ENCODE data around the gene DDA1. TPM values are rescaled to one million over a fixed set of nuclear protein-coding genes. Genes with fewer than 3 reads are reported as not detected.
"Not testable (repeated sequence)": the region's sequence is repeated elsewhere in the genome, so short reads cannot be mapped to it uniquely, and the experiment has no call there.

Gene DDA1
- total RNA-seq (2014; rRNA removed; shearing (Covaris generic)), result 24.6 and 32.4 TPM in 2 replicates

- peak; percentile 98 for DNase-seq (ENCODE audit: low spot score)
Measured at GRCh38 chr19:17309198-17309964, at the start of gene DDA1. DDA1 (plus strand) TSS chr19:17309563; CDS start chr19:17309655, 92 bp downstream.

- DNase-seq (ENCODE audit: low spot score), result no peak
Measured at GRCh38 chr19:17259934-17260333, 49.4 kb upstream of the DDA1 start.

GRCh38 chr19:17260842-17261325 lies 48.5 kb upstream of the DDA1 start:
- peak; percentile 80 for DNase-seq (ENCODE audit: low spot score)

GRCh38 chr19:17262557-17262956 lies 46.8 kb upstream of the DDA1 start:
- no peak for DNase-seq (ENCODE audit: low spot score)

GRCh38 chr19:17263712-17264640 lies 45.4 kb upstream of the DDA1 start:
- no peak for DNase-seq (ENCODE audit: low spot score)

GRCh38 chr19:17264641-17264979 lies 44.8 kb upstream of the DDA1 start, which contains the start of gene USHBP1:
USHBP1 (minus strand) TSS chr19:17264745; CDS start chr19:17264299, 446 bp downstream.
- DNase-seq (ENCODE audit: low spot score), result no peak

GRCh38 chr19:17266026-17266425 lies 43.3 kb upstream of the DDA1 start:
- DNase-seq (ENCODE audit: low spot score), result no peak

- DNase-seq (ENCODE audit: low spot score), result no peak
Measured at GRCh38 chr19:17266589-17266974, 42.8 kb upstream of the DDA1 start.

GRCh38 chr19:17266975-17267788 lies 42.2 kb upstream of the DDA1 start, which contains the start of gene BABAM1:
BABAM1 (plus strand) TSS chr19:17267443; CDS start chr19:17268807, 1,364 bp downstream.
- DNase-seq (ENCODE audit: low spot score), result peak; percentile 92

GRCh38 chr19:17268754-17269153 lies 40.6 kb upstream of the DDA1 start:
- no peak for DNase-seq (ENCODE audit: low spot score)

GRCh38 chr19:17274892-17275291 lies 34.5 kb upstream of the DDA1 start:
- not testable (repeated sequence) for DNase-seq (ENCODE audit: low spot score)

GRCh38 chr19:17275441-17276175 lies 33.8 kb upstream of the DDA1 start:
- DNase-seq (ENCODE audit: low spot score), result no peak

- no peak for DNase-seq (ENCODE audit: low spot score)
Measured at GRCh38 chr19:17279436-17279835, 29.9 kb upstream of the DDA1 start.

- no peak for DNase-seq (ENCODE audit: low spot score)
Measured at GRCh38 chr19:17281391-17282304, 27.7 kb upstream of the DDA1 start, which contains the start of gene ANKLE1. ANKLE1 (plus strand) TSS chr19:17281901; CDS start chr19:17281921, 20 bp downstream.

GRCh38 chr19:17282488-17283125 lies 26.8 kb upstream of the DDA1 start:
- peak; percentile 86 for DNase-seq (ENCODE audit: low spot score)

GRCh38 chr19:17283504-17283996 lies 25.8 kb upstream of the DDA1 start:
- no peak for DNase-seq (ENCODE audit: low spot score)

- DNase-seq (ENCODE audit: low spot score), result no peak
Measured at GRCh38 chr19:17285415-17286135, 23.8 kb upstream of the DDA1 start.

GRCh38 chr19:17286263-17286662 lies 23.1 kb upstream of the DDA1 start:
- no peak for DNase-seq (ENCODE audit: low spot score)
